Endothelial cell of umbilical vein (primary cell): Measurements from ENCODE around the gene UBTD2. TPM values are rescaled to one million over a fixed set of nuclear protein-coding genes. Genes with fewer than 3 reads are reported as not detected.

Source experiments
- BruUV-seq: library from RNA; stranded (reverse); fragments of 400-500 nt; replicated peaks from 2 replicates; lab custom pipeline; 2021; lab: Mats Ljungman, UMichigan
- CTCF ChIA-PET: fragments of 300-600, 350-600 bp; sonication (Branson Sonifier 250); formaldehyde crosslinking; loops from one replicate; lab custom pipeline; 2021; ENCODE audit warnings: antibody characterized with exemption, inconsistent platforms; lab: Charles Lee
- POLR2A ChIA-PET: fragments of 300-600, 350-600 bp; sonication (Branson Sonifier 250); formaldehyde crosslinking; loops from one replicate; lab custom pipeline; 2021; ENCODE audit warnings: antibody characterized with exemption, inconsistent platforms; lab: Charles Lee
- DNase-seq: peaks from one replicate; pipeline ENCODE4 v3.0.0-alpha.2; 2011; ENCODE audit warnings: low read depth, low spot score
- FAIRE-seq: peaks from 2 replicates; lab custom pipeline; 2011; peaks lifted over from hg19 to GRCh38; lab: Jason Lieb, UNC
- H2AFZ ChIP-seq: 2 replicates; pipeline ENCODE4 v1.6.0; 2012; ENCODE audit warnings: low read depth, low read length, control low read depth, inconsistent platforms
- H3K27ac ChIP-seq: 2 replicates; pipeline ENCODE4 v1.5.1; 2011; ENCODE audit warnings: low read depth, mild to moderate bottlenecking, control low read depth, low read length, moderate library complexity; ENCODE audit not compliant: insufficient read depth
- H3K27me3 ChIP-seq, 2 experiments: 2 replicates each; pipeline versions ENCODE4 v1.6.0 to v1.6.1; 2011; ENCODE audit warnings: low read length in 2 of 2, mixed read lengths in 1 of 2; ENCODE audit not compliant: control insufficient read depth in 2 of 2, insufficient read depth in 2 of 2
- H3K36me3 ChIP-seq, 2 experiments: 2 replicates in 1 of 2; 3 replicates in 1 of 2; pipeline ENCODE4 v1.5.1; 2011; ENCODE audit warnings: low read length in 2 of 2, mild to moderate bottlenecking in 1 of 2, moderate library complexity in 1 of 2; ENCODE audit not compliant: control insufficient read depth in 2 of 2, insufficient read depth in 2 of 2; ENCODE audit errors: extremely low read depth in 1 of 2
- H3K4me1 ChIP-seq: 3 replicates; pipeline ENCODE4 v1.5.1; 2011; ENCODE audit warnings: mild to moderate bottlenecking, low read length; ENCODE audit not compliant: control insufficient read depth, insufficient read depth; ENCODE audit errors: extremely low read depth
- H3K4me2 ChIP-seq: 2 replicates; pipeline ENCODE4 v1.6.1; 2011; ENCODE audit warnings: low read length, control low read depth, mixed read lengths; ENCODE audit not compliant: insufficient read depth
- H3K4me3 ChIP-seq, 3 experiments: fragments of 200-600 bp in 1 of 3; sonication (generic), shearing (Covaris generic) in 1 of 3; replicated peaks in 1 of 3; 2 replicates each; pipeline ENCODE4 v1.5.1; 2011 to 2016; ENCODE audit warnings: control low read depth in 3 of 3, low read length in 3 of 3, mild to moderate bottlenecking in 2 of 3, inconsistent platforms in 1 of 3, low read depth in 1 of 3, moderate library complexity in 1 of 3; ENCODE audit not compliant: insufficient read depth in 1 of 3
- H3K79me2 ChIP-seq: 2 replicates; pipeline ENCODE4 v1.6.0; 2012; ENCODE audit warnings: low read length, inconsistent platforms; ENCODE audit not compliant: control insufficient read depth, insufficient read depth
- H3K9ac ChIP-seq: replicated peaks from 2 replicates; pipeline ENCODE3; 2011; ENCODE audit warnings: low read length, control low read depth; ENCODE audit not compliant: insufficient read depth; ENCODE audit errors: extremely low read depth
- H3K9me1 ChIP-seq: replicated peaks from 3 replicates; pipeline ENCODE4 v1.6.0; 2011; ENCODE audit warnings: mild to moderate bottlenecking, low read length; ENCODE audit not compliant: control insufficient read depth, insufficient read depth; ENCODE audit errors: extremely low read depth
- H3K9me3 ChIP-seq: replicated peaks from 2 replicates; pipeline ENCODE4 v1.5.1; 2012; ENCODE audit warnings: low read length, inconsistent platforms; ENCODE audit not compliant: control insufficient read depth, insufficient read depth
- H4K20me1 ChIP-seq: replicated peaks from 2 replicates; pipeline ENCODE3; 2011; ENCODE audit warnings: mild to moderate bottlenecking, low read length; ENCODE audit not compliant: control insufficient read depth, insufficient read depth; ENCODE audit errors: extremely low read depth
- CTCF ChIP-seq, 2 donors: IDR thresholded peaks; 1 replicate in 1 of 2; 2 replicates in 1 of 2; pipeline ENCODE4 v1.5.1; 2011; ENCODE audit warnings: low read length in 2 of 2, mild to moderate bottlenecking in 2 of 2, moderate library complexity in 2 of 2, control low read depth in 1 of 2, inconsistent platforms in 1 of 2, low read depth in 1 of 2; ENCODE audit not compliant: insufficient read depth in 1 of 2; ENCODE audit errors: extremely low read depth in 1 of 2
- EZH2 ChIP-seq: IDR thresholded peaks from 2 replicates; pipeline ENCODE4 v1.6.1; 2012; ENCODE audit warnings: borderline replicate concordance, low read depth, mild to moderate bottlenecking, moderate library complexity, low read length, inconsistent platforms; ENCODE audit not compliant: severe bottlenecking
- FOS ChIP-seq: IDR thresholded peaks from 2 replicates; pipeline ENCODE4 v1.6.1; 2011; ENCODE audit warnings: mild to moderate bottlenecking, low read length, moderate library complexity, borderline replicate concordance; ENCODE audit not compliant: insufficient read depth
- GATA2 ChIP-seq: IDR thresholded peaks from 2 replicates; pipeline ENCODE4 v1.7.0; 2011; ENCODE audit warnings: low read depth, mild to moderate bottlenecking, moderate library complexity, mixed read lengths, low read length; ENCODE audit not compliant: insufficient read length, insufficient read depth
- JUN ChIP-seq: IDR thresholded peaks from 2 replicates; pipeline ENCODE4 v1.6.1; 2011; ENCODE audit warnings: borderline replicate concordance, low read depth; ENCODE audit not compliant: insufficient read length, insufficient read depth
- MAX ChIP-seq: IDR thresholded peaks from 2 replicates; pipeline ENCODE4 v1.6.1; 2011; ENCODE audit not compliant: insufficient read depth, insufficient read length
- MYC ChIP-seq: IDR thresholded peaks from one replicate; pipeline ENCODE4 v1.6.1; 2011; ENCODE audit warnings: mild to moderate bottlenecking, low read depth, low read length
- POLR2A ChIP-seq: IDR thresholded peaks from 2 replicates; pipeline ENCODE4 v1.6.1; 2012; ENCODE audit warnings: low read depth, mild to moderate bottlenecking, control low read depth, low read length
- POLR2AphosphoS5 ChIP-seq: IDR thresholded peaks from 2 replicates; pipeline ENCODE4 v1.6.1; 2012; ENCODE audit warnings: low read depth, mild to moderate bottlenecking, control low read depth, low read length, moderate library complexity; ENCODE audit not compliant: insufficient read depth
- dilution Hi-C: fragments of 300-500 bp; cut with MboI; formaldehyde crosslinking; loops from one replicate; pipeline ENCODE4 v1.15.0; 2019; ENCODE audit warnings: low sequenced_read_pairs; ENCODE audit not compliant: extremely low pct_ligation_motif_present
- intact Hi-C: fragments of 100-400 bp; cut with micrococcal nuclease; formaldehyde crosslinking; loops from one replicate; pipeline ENCODE4 v1.10.0; 2022
- polyA plus RNA-seq, 4 experiments: library from polyadenylated mRNA; depleted of rRNA in 3 of 4; stranded (reverse) in 3 of 4; unstranded in 1 of 4; fragments of >200 nt; gene quantifications; 2 replicates each; pipeline versions ENCODE4 v1.2.1 to v1.2.3, GENCODE V29; 2011 to 2012; ENCODE audit warnings: missing spikeins in 1 of 4
- total RNA-seq: library from RNA; stranded (reverse); gene quantifications from 2 replicates; pipeline ENCODE4 v1.2.3, GENCODE V29; 2021

The UBTD2 gene
- total and polyA plus RNA-seq, 2 donors (not counting 3 experiments of a cell fraction or from before 2014, with no cell fraction given): 10.1 to 22.6 TPM

GRCh38 chr5:172315587-172316493 lies 32.3 kb upstream of the UBTD2 start:
- no peaks in the 10 kb centered on the region for H3K4me1 ChIP-seq
- H3K9ac ChIP-seq: no peak overlapping the region
- H3K4me2 ChIP-seq: no peak overlapping the region
- no peaks in the 10 kb centered on the region for H3K9me1 ChIP-seq
- DNase-seq: no peak
- H3K27ac ChIP-seq: no peak overlapping the region
- no peak for FAIRE-seq
- no peak overlapping the region for H3K4me3 ChIP-seq
- dilution Hi-C loops (no loop called here), intact Hi-C loops (no loop called here)
- POLR2A ChIA-PET: no interaction called here
- no peaks in the 10 kb centered on the region for H3K79me2 ChIP-seq
- peaks cover 0 to 2% of the 10 kb centered on the region in 2 experiments for H3K27me3 ChIP-seq
- CTCF ChIA-PET: interaction anchor here (0.5 to 1.1 kb wide), 2 partner anchors 13 to 22 kb away, joined by 3 read pairs; no protein-coding TSS in a partner anchor
- H4K20me1 ChIP-seq: no peaks in the 10 kb centered on the region
- no TSS peak for BruUV-seq
- no peak overlapping the region for H2AFZ ChIP-seq
- no peaks in the 10 kb centered on the region for H3K9me3 ChIP-seq
- H3K36me3 ChIP-seq: no peaks in the 10 kb centered on the region
- TF ChIP-seq GATA2 (no peak), FOS (no peak), CTCF (IDR thresholded peaks at IDR 0.05; ENCODE audit: extremely low read depth in 1 of 2, insufficient read depth in 1 of 2, low read depth in 1 of 2, low read length in 2 of 2) (no peak), POLR2A (no peak), MYC (no peak), JUN (no peak), POLR2AphosphoS5 (no peak), EZH2 (no peak), MAX (no peak)
